GM18951 (cell line): ENCODE results near the gene SUMF2.
A peak's percentile ranks its signal among the peaks of the same experiment; 100 is the strongest.
"Not testable (repeated sequence)": the region's sequence is repeated elsewhere in the genome, so short reads cannot be mapped to it uniquely, and the experiment has no call there.

ENCODE experiments used
- POLR2A ChIP-seq: IDR thresholded peaks from 4 replicates; pipeline ENCODE4 v1.6.1; 2011; ENCODE audit warnings: mild to moderate bottlenecking; ENCODE audit not compliant: insufficient read length, insufficient read depth; ENCODE audit errors: extremely low read depth
- in situ Hi-C: fragments of 300-500 bp; cut with MboI; formaldehyde crosslinking; loops from one replicate; pipeline ENCODE4 v1.12.0; 2022; ENCODE audit warnings: low sequenced_read_pairs, mixed read lengths, inconsistent platforms; ENCODE audit not compliant: unreplicated experiment

Gene SUMF2

GRCh38 chr7:56048245-56048644 is 15.8 kb upstream of the SUMF2 start:
- in situ Hi-C loops, result no loop called here
- no peak for TF ChIP-seq POLR2A

- in situ Hi-C loops, result not testable (repeated sequence)
Observed at GRCh38 chr7:56048763-56049162, 15.3 kb upstream of the SUMF2 start.

- no peak for TF ChIP-seq POLR2A
- in situ Hi-C loops, result no loop called here
Observed at GRCh38 chr7:56051053-56051338, 13.1 kb upstream of the SUMF2 start.

GRCh38 chr7:56051339-56052191 is 12.5 kb upstream of the SUMF2 start, which contains the start of the genes CCT6A and PSPH:
TSS of gene CCT6A (plus strand) at chr7:56051765. CDS start at chr7:56051849, 84 bp downstream.
TSS of gene PSPH (minus strand) at chr7:56051444. CDS start at chr7:56021212, 30,232 bp downstream.
- peak; percentile 95 for TF ChIP-seq POLR2A
- in situ Hi-C loops, result no loop called here

DNA sequence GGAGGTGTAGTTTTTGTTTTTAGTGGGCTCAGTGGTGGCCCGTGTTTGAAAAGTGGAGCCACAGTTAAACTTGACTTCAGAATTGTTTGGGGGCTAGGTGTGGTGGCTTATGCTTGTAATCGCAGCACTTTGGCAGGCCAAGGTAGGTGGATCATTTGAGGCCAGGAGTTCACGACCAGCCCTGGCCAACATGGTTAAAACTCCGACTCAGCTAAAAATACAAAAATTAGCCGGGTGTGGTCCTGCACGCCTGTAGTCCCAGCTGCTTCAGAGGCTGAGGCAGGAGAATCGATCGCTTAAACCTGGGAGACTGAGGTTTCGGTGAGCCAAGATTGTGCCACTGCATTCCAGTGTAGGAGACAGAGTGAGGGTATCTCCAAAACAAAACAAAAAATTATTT is 10.7 kb upstream of the SUMF2 start:
- in situ Hi-C loops, result no loop called here
- no peak for TF ChIP-seq POLR2A

GRCh38 chr7:56053993-56054392 is 10.1 kb upstream of the SUMF2 start:
- TF ChIP-seq POLR2A, result no peak
- in situ Hi-C loops, result no loop called here

DNA sequence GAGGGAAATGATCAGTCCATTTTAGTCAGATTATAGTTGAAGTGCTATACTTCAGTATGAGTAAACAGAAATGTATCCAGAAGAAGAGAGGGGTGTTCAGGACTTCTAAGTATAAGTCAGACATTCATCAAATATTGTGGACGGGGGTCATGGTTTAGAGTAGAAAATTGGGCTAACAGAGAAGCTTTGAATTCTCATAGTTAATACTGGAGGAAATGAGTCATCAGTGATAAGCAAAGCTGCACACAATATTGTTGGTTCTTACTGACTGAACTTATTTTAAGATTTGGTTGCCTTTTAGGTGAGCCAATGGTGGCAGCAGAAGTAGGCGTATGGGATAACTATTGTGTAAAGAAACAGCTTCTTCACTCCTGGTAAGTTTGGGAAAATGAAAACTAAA is 1.7 kb upstream of the SUMF2 start:
- in situ Hi-C loops, result no loop called here
- TF ChIP-seq POLR2A, result no peak

DNA sequence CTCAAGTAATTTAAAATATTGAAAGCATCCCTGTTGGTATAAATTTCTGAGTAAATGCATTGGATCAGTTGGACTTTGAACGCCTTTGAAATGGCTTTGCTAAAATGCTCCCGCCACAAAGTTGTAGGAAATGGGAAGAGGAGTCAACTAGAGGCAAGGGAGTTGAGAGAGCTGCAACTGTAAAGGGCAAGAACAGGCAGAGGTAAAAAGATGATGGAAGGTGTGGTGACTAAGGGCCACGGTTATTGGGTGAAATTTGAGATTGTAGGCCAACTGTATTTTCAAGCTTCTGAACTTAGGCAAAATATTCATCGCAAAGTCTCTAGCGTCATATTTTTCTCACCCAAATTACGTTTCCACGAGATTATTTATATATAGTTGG is 595 bp upstream of the SUMF2 start:
- in situ Hi-C loops, result no loop called here
- no peak for TF ChIP-seq POLR2A

DNA sequence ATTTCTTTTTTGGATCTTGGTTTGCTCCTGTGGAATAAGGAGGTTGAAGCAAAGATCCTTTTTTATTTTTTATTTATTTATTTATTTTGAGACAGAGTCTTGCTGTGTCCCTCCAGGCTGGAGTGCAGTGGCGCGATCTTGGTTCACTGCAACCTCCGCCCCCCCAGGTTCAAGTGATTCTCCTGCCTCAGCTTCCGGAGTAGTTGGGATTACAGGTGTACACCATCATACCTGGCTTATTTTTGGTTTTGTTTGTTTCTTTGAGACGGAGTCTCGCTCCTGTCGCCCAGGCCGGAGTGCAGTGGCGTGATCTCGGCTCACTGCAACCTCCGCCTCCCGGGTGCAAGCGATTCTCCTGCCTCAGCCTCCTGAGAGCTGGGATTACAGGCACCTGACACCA is 2.3 kb downstream of the SUMF2 start:
- in situ Hi-C loops, result not testable (repeated sequence)

DNA sequence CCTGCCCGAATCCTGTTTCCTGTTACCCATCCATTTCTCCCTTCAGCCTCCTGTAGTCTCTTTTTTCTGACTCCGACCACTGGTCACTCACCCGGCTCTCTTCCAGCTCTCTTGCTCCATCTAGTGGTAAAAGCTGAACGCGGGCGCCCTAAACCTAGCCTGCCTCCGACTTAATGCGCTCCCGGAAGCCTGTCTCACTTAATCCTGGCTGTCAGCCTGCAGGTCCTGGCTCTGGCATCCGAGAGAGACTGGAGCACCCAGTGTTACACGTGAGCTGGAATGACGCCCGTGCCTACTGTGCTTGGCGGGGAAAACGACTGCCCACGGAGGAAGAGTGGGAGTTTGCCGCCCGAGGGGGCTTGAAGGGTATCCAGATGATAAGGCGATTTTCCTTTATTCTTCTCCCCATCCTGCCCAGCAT is 10.3 kb downstream of the SUMF2 start:
- TF ChIP-seq POLR2A, result no peak
- in situ Hi-C loops, result loop anchor here (10.0 kb wide), 1 partner anchor 440 kb away; no protein-coding TSS in a partner anchor

GRCh38 chr7:56077681-56078080 is 13.6 kb downstream of the SUMF2 start:
- in situ Hi-C loops, result loop anchor here (10.0 kb wide), 1 partner anchor 443 kb away; no protein-coding TSS in a partner anchor
- TF ChIP-seq POLR2A, result no peak

- TF ChIP-seq POLR2A, result no peak
- in situ Hi-C loops, result loop anchor here (10.0 kb wide), 1 partner anchor 443 kb away; no protein-coding TSS in a partner anchor
Observed at GRCh38 chr7:56078196-56078595, 14.1 kb downstream of the SUMF2 start.

- TF ChIP-seq POLR2A, result no peak
Observed at GRCh38 chr7:56079450-56080185, 15.5 kb downstream of the SUMF2 start.

GRCh38 chr7:56080726-56081435 is 16.8 kb downstream of the SUMF2 start:
- in situ Hi-C loops, result not testable (repeated sequence)

More at GRCh38 chr7:56079450-56080185, 15.5 kb downstream of the SUMF2 start:
- in situ Hi-C loops, result loop anchor here (10.0 kb wide), 1 partner anchor 445 kb away; no protein-coding TSS in a partner anchor
